Activated naive CD8-positive, alpha-beta T cell treated with anti-CD3 and anti-CD28 coated beads, Interleukin-2, amount 50 U/mL, for 24 hours (primary cell): ENCODE data around the gene KIF2A.
"Not testable (repeated sequence)": the region's sequence is repeated elsewhere in the genome, so short reads cannot be mapped to it uniquely, and the experiment has no call there.

Experiments
- ATAC-seq: fragments of 150-1000 bp; cut with Tn5 transposase; one replicate; pipeline ENCODE4 v1.10.0; 2021
- DNase-seq: peaks from one replicate; pipeline ENCODE4 v3.0.0; 2021
- H3K27ac Mint-ChIP-seq: one replicate; pipeline ENCODE4 v1.8.0; 2021; ENCODE audit warnings: mild to moderate bottlenecking, mixed read lengths
- H3K27me3 Mint-ChIP-seq: one replicate; pipeline ENCODE4 v1.8.0; 2021; ENCODE audit warnings: mixed read lengths
- H3K36me3 Mint-ChIP-seq: one replicate; pipeline ENCODE4 v1.8.0; 2021; ENCODE audit warnings: low read depth, mixed read lengths
- H3K4me1 Mint-ChIP-seq: one replicate; pipeline ENCODE4 v1.8.0; 2021; ENCODE audit warnings: mixed read lengths
- H3K4me3 Mint-ChIP-seq: one replicate; pipeline ENCODE4 v1.8.0; 2021; ENCODE audit warnings: mild to moderate bottlenecking, moderate library complexity, mixed read lengths
- H3K9me3 Mint-ChIP-seq: one replicate; pipeline ENCODE4 v1.8.0; 2021; ENCODE audit warnings: mixed read lengths

The KIF2A gene

GRCh38 chr5:62283005-62283404 lies 23.0 kb upstream of the KIF2A start:
- Mint-ChIP-seq H3K9me3 (peaks cover 15% of the 10 kb centered on the region), H3K27ac (peak overlapping the region; percentile 17), H3K27me3 (no peaks in the 10 kb centered on the region), H3K4me3 (no peak overlapping the region), H3K4me1 (peaks cover 58% of the 10 kb centered on the region), H3K36me3 (peaks cover 17% of the 10 kb centered on the region)
- DNase-seq: no peak
- ATAC-seq: no peak

- Mint-ChIP-seq H3K9me3 (peaks cover 15% of the 10 kb centered on the region), H3K4me1 (peaks cover 61% of the 10 kb centered on the region), H3K4me3 (no peak overlapping the region), H3K27me3 (no peaks in the 10 kb centered on the region), H3K36me3 (peaks cover 17% of the 10 kb centered on the region), H3K27ac (peak overlapping the region; percentile 97)
- no peak for DNase-seq
- ATAC-seq: no peak
These were observed 22.1 kb upstream of the KIF2A start for GRCh38 chr5:62283861-62284260.

- Mint-ChIP-seq H3K27me3 (no peaks in the 10 kb centered on the region), H3K9me3 (peaks cover 15% of the 10 kb centered on the region), H3K4me1 (peaks cover 75% of the 10 kb centered on the region), H3K27ac (peak overlapping the region; percentile 97), H3K4me3 (peak overlapping the region; percentile 22), H3K36me3 (peaks cover 17% of the 10 kb centered on the region)
- DNase-seq: peak; percentile 71
- ATAC-seq: peak; percentile 90
These were observed 20.8 kb upstream of the KIF2A start for GRCh38 chr5:62284946-62285891.

GRCh38 chr5:62286834-62287233 lies 19.2 kb upstream of the KIF2A start:
- Mint-ChIP-seq H3K4me3 (peak overlapping the region; percentile 20), H3K9me3 (peaks cover 15% of the 10 kb centered on the region), H3K27ac (peak overlapping the region; percentile 97), H3K4me1 (peaks cover 89% of the 10 kb centered on the region), H3K27me3 (no peaks in the 10 kb centered on the region), H3K36me3 (peaks cover 19% of the 10 kb centered on the region)
- no peak for DNase-seq
- no peak for ATAC-seq

GRCh38 chr5:62287237-62287636 lies 18.8 kb upstream of the KIF2A start:
- no peak for DNase-seq
- peaks cover 92% of the 10 kb centered on the region for H3K4me1 Mint-ChIP-seq

GRCh38 chr5:62288118-62288517 lies 17.9 kb upstream of the KIF2A start:
- ATAC-seq: no peak
- DNase-seq: no peak
- Mint-ChIP-seq H3K4me1 (peaks cover 96% of the 10 kb centered on the region), H3K36me3 (peaks cover 25% of the 10 kb centered on the region), H3K4me3 (no peak overlapping the region), H3K27ac (peak overlapping the region; percentile 97), H3K27me3 (no peaks in the 10 kb centered on the region), H3K9me3 (peaks cover 20% of the 10 kb centered on the region)

More at GRCh38 chr5:62287237-62287636, 18.8 kb upstream of the KIF2A start:
- H3K4me3 Mint-ChIP-seq: peak overlapping the region; percentile 20
- H3K27me3 Mint-ChIP-seq: no peaks in the 10 kb centered on the region
- peak overlapping the region; percentile 97 for H3K27ac Mint-ChIP-seq
- peaks cover 15% of the 10 kb centered on the region for H3K9me3 Mint-ChIP-seq
- ATAC-seq: no peak
- H3K36me3 Mint-ChIP-seq: peaks cover 19% of the 10 kb centered on the region

GRCh38 chr5:62289813-62290212 lies 16.2 kb upstream of the KIF2A start:
- Mint-ChIP-seq H3K27ac (peak overlapping the region; percentile 77), H3K27me3 (no peaks in the 10 kb centered on the region), H3K36me3 (peaks cover 24% of the 10 kb centered on the region), H3K4me1 (peaks cover 88% of the 10 kb centered on the region), H3K9me3 (peaks cover 12% of the 10 kb centered on the region), H3K4me3 (no peak overlapping the region)
- ATAC-seq (peak; percentile 24), DNase-seq (no peak)

- not testable (repeated sequence) for ATAC-seq, H3K27me3 Mint-ChIP-seq, H3K9me3 Mint-ChIP-seq
- DNase-seq: peak; percentile 69
- H3K27ac Mint-ChIP-seq: peak overlapping the region; percentile 76
- peaks cover 16% of the 10 kb centered on the region for H3K36me3 Mint-ChIP-seq
- H3K4me1 Mint-ChIP-seq: peaks cover 79% of the 10 kb centered on the region
- H3K4me3 Mint-ChIP-seq: peak overlapping the region; percentile 34
These were observed 14.2 kb upstream of the KIF2A start for GRCh38 chr5:62291829-62292228.

GRCh38 chr5:62296998-62297397 lies 9.0 kb upstream of the KIF2A start:
- Mint-ChIP-seq H3K27ac (peak overlapping the region; percentile 52), H3K36me3 (peaks cover 8% of the 10 kb centered on the region), H3K27me3 (no peaks in the 10 kb centered on the region), H3K9me3 (peaks cover 5% of the 10 kb centered on the region), H3K4me3 (peak overlapping the region; percentile 3), H3K4me1 (peaks cover 65% of the 10 kb centered on the region)
- no peak for DNase-seq
- ATAC-seq: peak; percentile 81

GRCh38 chr5:62298118-62298517 lies 7.9 kb upstream of the KIF2A start:
- H3K4me1 Mint-ChIP-seq: peaks cover 60% of the 10 kb centered on the region
- H3K9me3 Mint-ChIP-seq: no peaks in the 10 kb centered on the region
- no peak overlapping the region for H3K4me3 Mint-ChIP-seq
- H3K27me3 Mint-ChIP-seq: no peaks in the 10 kb centered on the region
- peaks cover 2% of the 10 kb centered on the region for H3K36me3 Mint-ChIP-seq
- ATAC-seq (no peak), DNase-seq (no peak)
- no peak overlapping the region for H3K27ac Mint-ChIP-seq

- H3K27ac Mint-ChIP-seq: peak overlapping the region; percentile 49
- H3K4me1 Mint-ChIP-seq: peaks cover 63% of the 10 kb centered on the region
- DNase-seq: no peak
- ATAC-seq: no peak
- H3K4me3 Mint-ChIP-seq: no peak overlapping the region
- H3K9me3 Mint-ChIP-seq: no peaks in the 10 kb centered on the region
- H3K27me3 Mint-ChIP-seq: no peaks in the 10 kb centered on the region
- no peaks in the 10 kb centered on the region for H3K36me3 Mint-ChIP-seq
These were observed 6.9 kb upstream of the KIF2A start for GRCh38 chr5:62299101-62299500.

GRCh38 chr5:62299600-62299999 lies 6.4 kb upstream of the KIF2A start:
- DNase-seq (no peak), ATAC-seq (no peak)
- no peaks in the 10 kb centered on the region for H3K36me3 Mint-ChIP-seq
- no peaks in the 10 kb centered on the region for H3K9me3 Mint-ChIP-seq
- peak overlapping the region; percentile 57 for H3K27ac Mint-ChIP-seq
- no peak overlapping the region for H3K4me3 Mint-ChIP-seq
- peaks cover 66% of the 10 kb centered on the region for H3K4me1 Mint-ChIP-seq
- H3K27me3 Mint-ChIP-seq: no peaks in the 10 kb centered on the region

- Mint-ChIP-seq H3K36me3 (peaks cover 29% of the 10 kb centered on the region), H3K9me3 (no peaks in the 10 kb centered on the region), H3K27ac (peak overlapping the region; percentile 97), H3K4me1 (peaks cover 62% of the 10 kb centered on the region), H3K4me3 (peak overlapping the region; percentile 71), H3K27me3 (no peaks in the 10 kb centered on the region)
- peak; percentile 30 for ATAC-seq
- no peak for DNase-seq
These were observed 670 bp upstream of the KIF2A start for GRCh38 chr5:62305358-62305714.

GRCh38 chr5:62306323-62306895 lies 403 bp downstream of the KIF2A start:
- ATAC-seq: peak; percentile 4
- Mint-ChIP-seq H3K36me3 (peaks cover 33% of the 10 kb centered on the region), H3K4me1 (peaks cover 70% of the 10 kb centered on the region), H3K4me3 (peak overlapping the region; percentile 96), H3K9me3 (no peaks in the 10 kb centered on the region), H3K27me3 (no peaks in the 10 kb centered on the region), H3K27ac (peak overlapping the region; percentile 94)
- DNase-seq: peak; percentile 64
